Epidermal melanocyte (primary cell): Measurements from ENCODE around the gene ATP11C.
A peak's percentile ranks its signal among the peaks of the same experiment; 100 is the strongest.
"Not testable (repeated sequence)": the region's sequence is repeated elsewhere in the genome, so short reads cannot be mapped to it uniquely, and the experiment has no call there.

Experiments
- DNase-seq: peaks from one replicate; pipeline ENCODE4 v3.0.0; 2011; ENCODE audit warnings: low spot score; ENCODE audit not compliant: insufficient read length

Gene ATP11C

DNA sequence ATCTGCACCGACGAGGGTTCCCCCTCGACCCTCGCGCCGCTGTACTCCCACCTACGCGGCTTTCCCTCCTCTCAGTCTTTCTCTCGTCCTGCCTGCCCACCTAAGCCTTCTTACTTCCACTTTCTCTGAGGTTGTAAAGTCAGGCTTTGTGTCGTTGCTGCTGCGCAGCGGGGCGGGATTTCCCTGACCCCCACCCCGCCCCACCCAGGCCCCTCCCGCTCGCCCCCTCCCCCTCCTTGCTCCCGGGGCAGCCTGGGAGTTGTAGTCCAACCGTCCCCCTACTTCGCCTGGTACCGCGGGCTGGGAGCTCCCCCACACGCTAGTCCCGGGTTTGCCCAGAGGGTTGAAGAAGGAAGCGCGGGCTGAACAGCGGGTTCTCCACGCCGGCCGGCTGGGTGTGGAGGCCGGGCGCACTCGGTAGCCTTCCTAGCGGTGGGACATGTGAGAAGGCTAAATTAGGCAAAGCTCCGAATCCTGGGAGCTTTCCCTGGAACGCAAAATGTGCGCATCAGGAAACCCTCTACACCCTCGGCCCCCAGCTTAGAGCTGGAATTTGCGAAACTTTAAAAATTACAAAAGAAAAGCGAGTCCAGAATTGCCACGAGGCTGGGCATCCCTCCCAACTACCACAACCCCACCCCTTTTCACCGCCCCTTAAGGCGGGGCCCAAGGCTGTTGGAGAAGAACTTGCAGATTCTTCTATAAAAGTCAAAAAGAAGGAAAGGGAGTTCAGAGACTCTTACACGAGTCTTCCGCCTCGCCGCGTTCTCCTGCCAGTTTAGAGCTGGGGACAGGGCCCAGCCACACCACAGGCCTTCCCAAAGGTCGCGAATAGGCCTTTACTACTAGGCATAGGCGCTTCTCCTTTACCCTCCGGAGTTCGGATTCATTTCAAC is at the start of gene ATP11C:
TSS of gene ATP11C (minus strand) at position 153 of the 896 bp plus-strand sequence. CDS start 1,011 bp downstream, outside the sequence.
- DNase-seq = peak; percentile 33

DNA sequence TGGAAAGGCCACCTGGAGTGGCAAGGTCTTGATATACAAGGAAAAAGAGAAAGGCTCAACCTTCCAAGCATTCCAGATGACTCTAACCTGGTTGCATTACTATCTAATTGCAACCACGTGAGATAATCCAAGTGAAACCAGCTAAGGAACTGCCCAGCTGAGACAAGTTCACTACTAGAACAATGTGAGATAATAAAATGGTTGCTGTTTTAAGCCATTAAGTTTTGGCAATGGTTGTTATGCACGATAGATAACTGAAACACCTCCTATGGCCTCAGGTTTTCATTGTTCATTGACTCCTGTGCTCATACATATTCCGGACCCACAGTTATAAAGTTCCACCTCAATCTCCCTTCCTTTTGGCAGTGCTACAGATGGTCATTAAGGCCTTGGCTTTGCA is 41.6 kb upstream of the ATP11C start:
- no peak for DNase-seq

DNA sequence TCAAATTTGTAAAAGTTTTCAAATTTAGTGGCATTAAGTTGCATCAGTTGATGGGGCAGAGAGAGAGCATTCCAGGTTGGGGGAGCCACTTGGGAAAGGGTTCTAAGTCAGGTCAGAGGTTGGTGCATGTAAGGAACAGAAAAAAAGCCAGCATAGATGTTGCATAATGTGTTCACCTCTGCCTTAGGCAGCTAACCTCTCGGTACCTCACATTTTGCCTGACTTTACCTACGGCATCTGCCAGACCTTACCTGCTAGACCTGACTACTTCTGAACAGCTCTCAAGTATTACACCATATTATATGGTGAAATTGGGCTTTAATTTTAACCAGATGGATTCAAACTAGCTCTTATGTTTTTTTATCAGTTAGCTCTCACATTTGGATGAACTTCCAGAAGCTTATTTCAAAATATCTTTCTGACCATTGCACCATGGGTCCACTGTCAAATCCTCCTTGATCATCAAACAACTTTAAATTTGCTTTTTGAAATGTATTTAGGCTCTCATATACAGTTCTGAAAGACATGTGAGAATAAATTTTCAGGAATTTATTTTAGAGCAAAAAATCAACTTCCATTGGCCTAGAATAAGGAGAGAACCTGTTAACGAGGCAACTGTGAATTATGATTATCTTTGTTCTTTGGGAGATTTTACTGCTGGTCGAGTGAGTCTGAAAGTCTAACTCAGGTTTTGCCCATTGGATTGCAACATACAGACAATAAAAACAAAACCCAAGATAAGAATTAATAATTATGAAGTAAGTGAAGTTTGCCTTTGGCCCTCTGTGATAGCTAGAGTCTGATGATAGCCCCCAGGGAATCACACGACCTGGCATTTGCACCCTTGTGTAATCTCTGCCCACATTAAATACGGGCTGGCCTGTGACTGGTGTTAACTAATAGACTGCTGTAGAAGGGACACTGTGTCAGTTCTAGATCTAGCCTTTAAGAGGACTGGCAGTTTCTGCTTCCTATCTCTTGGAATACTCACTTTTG is 40.1 kb upstream of the ATP11C start:
- DNase-seq = no peak

DNA sequence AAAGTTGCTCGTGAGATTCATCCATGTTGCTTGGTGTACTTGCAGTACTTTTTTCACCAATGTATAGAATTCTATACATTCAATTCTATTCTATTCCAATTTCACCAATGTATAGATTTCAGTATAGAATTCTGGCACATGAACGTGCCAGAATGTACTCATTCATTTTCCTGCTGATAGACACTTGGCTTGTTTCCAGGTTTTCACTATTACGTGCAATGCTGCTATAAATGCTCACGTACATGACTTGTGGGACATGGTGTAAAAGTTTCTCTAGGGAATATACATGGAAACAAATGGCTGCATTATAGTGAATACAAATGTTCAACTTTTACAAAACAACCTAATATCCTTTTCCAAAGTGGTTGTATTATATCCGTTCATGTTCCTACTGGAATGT is 39.3 kb upstream of the ATP11C start:
- DNase-seq = no peak

DNA sequence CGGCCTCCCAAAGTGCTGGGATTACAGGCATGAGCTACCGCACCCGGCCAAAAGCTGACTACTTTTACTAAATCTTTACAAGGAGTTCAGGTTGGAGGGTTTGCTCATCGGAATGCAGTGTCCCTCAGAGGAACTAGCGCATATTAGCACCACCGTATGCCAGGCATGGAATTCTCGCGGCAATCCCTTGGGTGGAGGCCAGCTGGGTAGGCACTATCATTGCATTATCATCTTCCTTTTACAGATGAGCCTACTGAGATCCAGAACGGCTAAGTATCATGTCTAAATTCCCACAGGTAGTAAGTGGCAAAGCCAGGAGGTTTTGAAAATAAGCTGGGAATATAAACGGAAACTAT is 38.5 kb upstream of the ATP11C start:
- DNase-seq = no peak

DNA sequence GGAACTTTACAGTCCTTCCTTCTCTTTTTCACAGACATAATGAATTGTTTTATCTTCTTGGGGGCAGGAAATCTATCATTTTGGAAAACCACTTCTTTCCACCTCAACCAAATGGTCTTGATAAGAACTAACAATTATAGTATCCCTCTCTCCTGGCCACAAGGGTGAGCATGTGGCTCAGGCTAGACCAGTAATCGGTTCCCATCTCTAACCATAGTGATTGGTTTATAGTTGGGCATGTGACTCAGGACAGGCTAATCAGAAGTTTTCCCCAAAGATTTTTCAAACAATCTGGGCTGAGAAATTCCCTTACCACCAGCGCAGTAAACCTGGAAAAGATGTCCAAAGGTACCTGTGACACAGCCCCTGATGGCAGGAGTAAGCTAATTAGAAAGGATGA is 36.4 kb upstream of the ATP11C start:
- no peak for DNase-seq

- no peak for DNase-seq
These were observed 34.9 kb upstream of the ATP11C start for GRCh38 chrX:139967750-139968149.

DNA sequence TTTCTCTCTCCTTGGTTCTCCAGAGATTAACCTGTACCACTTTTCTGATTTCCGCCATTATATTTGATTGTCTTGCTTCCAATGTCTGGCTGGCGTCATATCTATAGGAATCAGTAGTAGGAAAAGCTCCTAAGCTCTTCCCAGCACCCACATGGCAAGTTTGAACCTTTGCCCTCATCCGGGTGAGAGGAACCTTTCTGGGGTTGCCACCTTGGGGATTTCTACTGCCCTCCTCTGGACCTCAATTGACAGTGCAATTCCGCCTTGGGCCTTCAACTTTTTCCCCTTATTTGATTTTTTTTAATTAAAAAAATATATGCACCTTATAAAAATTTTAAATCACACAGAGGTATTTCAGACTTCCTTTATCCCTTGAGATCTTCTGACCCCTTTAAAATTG is 34.4 kb upstream of the ATP11C start:
- DNase-seq = no peak

DNA sequence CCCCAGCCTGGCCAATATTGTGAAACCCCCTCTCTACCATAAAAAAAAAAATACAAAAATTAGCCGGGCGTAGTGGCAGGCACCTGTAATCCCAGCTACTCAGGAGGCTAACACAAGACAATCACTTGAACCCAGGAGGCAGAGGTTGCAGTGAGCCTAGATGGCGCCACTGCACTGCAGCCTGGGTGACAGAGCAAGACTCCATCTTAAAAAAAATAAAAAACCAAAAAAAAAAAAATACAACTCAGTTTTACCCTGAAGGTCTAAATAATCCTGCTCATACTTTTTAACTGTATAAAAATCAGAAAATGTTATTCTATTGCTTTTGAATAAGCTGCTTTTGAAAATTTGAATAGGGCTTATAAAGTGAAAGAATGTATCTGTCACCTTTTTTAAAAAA is 33.3 kb upstream of the ATP11C start:
- not testable (repeated sequence) for DNase-seq

GRCh38 chrX:139965421-139965820 is 32.6 kb upstream of the ATP11C start, which contains the start of gene CXorf66:
Gene CXorf66 (minus strand): TSS chrX:139965521. CDS start chrX:139965496, 25 bp downstream.
- DNase-seq = no peak

DNA sequence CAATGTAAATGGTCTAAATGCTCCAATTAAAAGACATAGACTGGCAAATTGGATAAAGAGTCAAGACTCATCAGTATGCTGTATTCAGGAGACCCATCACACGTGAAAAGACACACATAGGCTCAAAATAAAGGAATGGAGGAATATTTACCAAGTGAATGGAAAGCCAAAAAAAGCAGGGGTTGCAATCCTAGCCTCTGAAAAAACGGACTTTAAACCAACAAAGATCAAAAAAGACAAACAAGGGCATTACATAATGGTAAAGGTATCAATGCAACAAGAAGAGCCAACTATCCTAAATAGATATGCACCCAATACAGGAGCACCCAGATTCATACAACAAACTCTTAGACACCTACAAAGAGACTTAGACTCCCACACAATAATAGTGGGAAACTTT is 28.2 kb upstream of the ATP11C start:
- DNase-seq = not testable (repeated sequence)

GRCh38 chrX:139949703-139950102 is 16.9 kb upstream of the ATP11C start:
- DNase-seq = no peak

- DNase-seq = no peak
These were observed 12.2 kb upstream of the ATP11C start for GRCh38 chrX:139945075-139945474.

- DNase-seq = no peak
These were observed 3.4 kb upstream of the ATP11C start for GRCh38 chrX:139936259-139936658.

GRCh38 chrX:139933904-139934303 is 1.1 kb upstream of the ATP11C start:
- no peak for DNase-seq

- DNase-seq = no peak
These were observed 566 bp downstream of the ATP11C start for GRCh38 chrX:139932073-139932900.

DNA sequence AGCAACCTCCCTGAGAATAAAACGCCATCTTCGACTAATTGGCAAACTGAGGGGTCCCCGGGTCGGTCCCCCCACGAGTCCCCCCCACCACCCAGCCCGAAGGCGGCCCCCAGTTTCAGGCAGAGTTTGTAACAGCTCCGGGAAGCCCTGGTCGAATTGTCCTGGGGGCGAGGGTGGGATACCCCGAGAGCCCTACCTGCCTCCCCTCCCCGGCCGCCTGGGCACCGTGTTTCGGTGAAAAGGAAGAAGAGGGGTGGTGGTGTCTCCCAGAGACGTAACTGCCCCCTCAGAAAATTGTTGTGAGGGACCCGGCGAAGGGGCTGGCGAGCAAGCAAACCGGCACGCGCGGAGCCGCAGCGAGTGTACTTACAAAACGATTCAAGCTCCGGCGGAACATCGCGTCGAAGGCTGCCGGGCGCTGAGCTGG is 1.2 kb downstream of the ATP11C start:
- no peak for DNase-seq

- no peak for DNase-seq
These were observed 1.8 kb downstream of the ATP11C start for GRCh38 chrX:139930916-139931645.

GRCh38 chrX:139930401-139930800 is 2.5 kb downstream of the ATP11C start:
- no peak for DNase-seq

DNA sequence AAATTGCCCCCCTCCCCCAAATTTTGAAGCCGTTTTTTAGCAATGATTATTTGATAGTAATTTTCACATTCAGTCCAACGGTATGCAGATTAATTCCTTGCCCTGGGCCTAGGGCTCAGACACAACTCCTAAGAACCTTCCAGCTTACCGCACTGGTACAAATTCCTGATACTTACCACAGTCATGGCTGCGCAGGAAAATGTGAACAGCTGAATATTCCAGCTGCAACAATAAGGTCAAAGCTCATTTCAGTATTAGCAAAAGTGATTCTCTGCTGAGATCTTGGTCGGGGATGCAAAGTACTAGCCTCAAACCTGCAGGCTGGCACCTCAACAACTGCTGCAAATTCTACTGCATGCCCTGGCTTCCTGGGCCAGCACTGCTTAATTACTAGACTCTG is 3.0 kb downstream of the ATP11C start:
- DNase-seq = no peak
